ENCODE measurements around the gene HS3ST5. TPM values are rescaled to one million over a fixed set of nuclear protein-coding genes. Genes with fewer than 3 reads are reported as not detected.

HS3ST5 gene
- total RNA-seq, 4 donors from 2014 or later, result not detected

DNA sequence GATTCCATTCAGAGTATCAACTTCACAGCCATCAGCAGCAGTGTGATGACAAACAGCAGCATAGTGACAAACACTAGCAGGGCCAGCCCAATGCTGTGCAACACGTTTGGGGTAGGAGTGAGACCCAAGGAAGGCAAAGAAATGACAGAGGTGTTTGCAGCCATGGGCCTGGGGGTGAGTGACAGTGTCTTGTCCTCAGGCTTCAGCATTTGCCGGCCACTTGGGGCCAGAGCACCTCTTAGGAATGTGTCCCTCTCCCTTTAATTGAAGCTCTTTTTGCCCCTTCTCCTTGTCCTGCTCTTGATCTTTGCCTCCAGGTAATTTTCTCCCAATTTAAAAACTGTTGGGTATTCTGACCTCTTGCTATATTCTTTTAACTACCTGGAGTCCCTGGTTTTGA is 84.4 kb downstream of the HS3ST5 start:
- no peak for DNase-seq
- intact Hi-C loops (cut with DNase I), result no loop called here
- no peaks in the 10 kb centered on the region for H3K36me3 ChIP-seq
- 30 to 42% methylated on average over 2 of the region's 2 CpGs for WGBS, 2 donors
- no peaks in the 10 kb centered on the region for H3K4me1 ChIP-seq
- no peaks in the 10 kb centered on the region for H3K9me3 ChIP-seq
- TF ChIP-seq, protein P1, sequence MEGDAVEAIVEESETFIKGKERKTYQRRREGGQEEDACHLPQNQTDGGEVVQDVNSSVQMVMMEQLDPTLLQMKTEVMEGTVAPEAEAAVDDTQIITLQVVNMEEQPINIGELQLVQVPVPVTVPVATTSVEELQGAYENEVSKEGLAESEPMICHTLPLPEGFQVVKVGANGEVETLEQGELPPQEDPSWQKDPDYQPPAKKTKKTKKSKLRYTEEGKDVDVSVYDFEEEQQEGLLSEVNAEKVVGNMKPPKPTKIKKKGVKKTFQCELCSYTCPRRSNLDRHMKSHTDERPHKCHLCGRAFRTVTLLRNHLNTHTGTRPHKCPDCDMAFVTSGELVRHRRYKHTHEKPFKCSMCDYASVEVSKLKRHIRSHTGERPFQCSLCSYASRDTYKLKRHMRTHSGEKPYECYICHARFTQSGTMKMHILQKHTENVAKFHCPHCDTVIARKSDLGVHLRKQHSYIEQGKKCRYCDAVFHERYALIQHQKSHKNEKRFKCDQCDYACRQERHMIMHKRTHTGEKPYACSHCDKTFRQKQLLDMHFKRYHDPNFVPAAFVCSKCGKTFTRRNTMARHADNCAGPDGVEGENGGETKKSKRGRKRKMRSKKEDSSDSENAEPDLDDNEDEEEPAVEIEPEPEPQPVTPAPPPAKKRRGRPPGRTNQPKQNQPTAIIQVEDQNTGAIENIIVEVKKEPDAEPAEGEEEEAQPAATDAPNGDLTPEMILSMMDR (IDR thresholded peaks at IDR 0.05), result no peak
- no peak for TF ChIP-seq POLR2A (IDR thresholded peaks at IDR 0.05)
- H3K4me3 ChIP-seq (replicated peaks in 1 of 3), result no peak overlapping the region
- H3K27me3 ChIP-seq, result no peaks in the 10 kb centered on the region
- no peak overlapping the region for H3K27ac ChIP-seq

DNA sequence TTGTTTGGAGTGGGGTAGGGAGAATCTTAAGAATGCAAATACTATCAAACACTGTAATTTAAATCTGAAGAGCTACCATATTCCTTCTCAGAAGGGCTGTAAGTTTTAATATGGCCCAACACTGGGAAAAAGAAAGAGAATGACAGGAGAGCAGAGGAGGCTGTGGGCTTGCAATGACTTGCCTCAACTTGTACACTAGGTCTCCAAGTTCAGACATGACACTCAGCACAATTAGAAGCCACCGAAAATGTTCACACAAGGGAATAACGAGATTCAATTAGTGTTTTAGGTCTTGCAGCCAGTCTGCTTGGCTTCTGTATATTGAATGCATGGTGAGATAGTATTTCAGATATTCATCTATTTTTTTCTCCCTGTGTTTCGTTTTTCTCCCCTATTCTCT is 89.4 kb downstream of the HS3ST5 start:
- DNase-seq, result no peak
- 85 to 86% methylated on average over 3 of the region's 3 CpGs for whole genome bisulfite sequencing, 2 donors
- intact Hi-C loops (cut with DNase I), result no loop called here

DNA sequence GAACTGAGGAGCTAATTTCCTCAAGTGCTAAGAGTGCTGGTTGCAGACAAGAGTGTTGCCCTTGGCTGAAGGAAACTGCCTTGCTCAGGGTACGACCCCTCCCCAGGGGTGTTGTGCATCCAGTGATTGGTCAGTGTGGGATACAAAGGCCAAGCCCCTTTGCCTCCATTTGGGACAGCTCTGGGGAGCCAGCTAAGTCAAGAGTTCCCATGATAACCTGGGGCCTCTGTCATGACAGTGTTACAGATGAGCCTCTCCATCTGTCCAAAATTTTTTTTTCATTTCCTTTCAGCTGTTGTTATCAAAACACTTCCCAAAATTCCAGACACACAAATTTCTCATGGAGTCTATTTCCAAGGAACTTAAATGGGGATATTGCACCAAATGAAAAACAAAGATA is 93.3 kb downstream of the HS3ST5 start:
- 43 to 86% methylated on average over 1 of the region's 1 CpG for WGBS, 2 donors

More for the DNA sequence above, 89.4 kb downstream of the HS3ST5 start:
- Histone ChIP-seq H3K27ac (no peak overlapping the region), H3K4me1 (no peaks in the 10 kb centered on the region), H3K27me3 (no peaks in the 10 kb centered on the region), H3K9me3 (no peaks in the 10 kb centered on the region), H3K36me3 (no peaks in the 10 kb centered on the region), H3K4me3 (replicated peaks in 1 of 3) (no peak overlapping the region)
- TF ChIP-seq POLR2A (IDR thresholded peaks at IDR 0.05), result no peak
- TF ChIP-seq, protein P1 (IDR thresholded peaks at IDR 0.05), result no peak

DNA sequence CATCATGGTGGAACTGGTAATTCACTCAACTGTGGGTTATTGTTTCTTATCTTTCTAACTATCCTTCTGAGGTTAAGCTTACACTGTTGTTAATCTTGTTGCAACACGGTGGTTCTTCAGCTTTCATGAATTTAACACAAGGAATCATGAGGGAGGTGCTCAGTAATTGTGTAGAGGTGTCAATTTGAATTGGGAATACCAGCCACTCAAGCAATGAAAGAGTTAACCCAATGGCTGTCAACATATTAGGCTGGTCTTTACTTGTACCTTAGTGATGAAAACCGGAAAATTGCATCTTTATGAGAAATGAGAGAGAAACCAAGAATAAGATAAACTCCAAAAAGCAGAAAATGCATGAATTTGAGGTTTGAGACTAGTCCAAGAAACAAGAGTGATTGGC is 95.7 kb downstream of the HS3ST5 start:
- WGBS, 2 donors, result 45 to 49% methylated on average over 2 of the region's 2 CpGs
- no peaks in the 10 kb centered on the region for H3K4me1 ChIP-seq
- DNase-seq, result no peak
- H3K9me3 ChIP-seq, result no peaks in the 10 kb centered on the region
- H3K4me3 ChIP-seq (replicated peaks in 1 of 3), result no peak overlapping the region
- no peak for TF ChIP-seq POLR2A (IDR thresholded peaks at IDR 0.05)
- TF ChIP-seq, protein P1 (IDR thresholded peaks at IDR 0.05), result no peak
- no peak overlapping the region for H3K27ac ChIP-seq
- intact Hi-C loops (cut with DNase I), result no loop called here
- no peaks in the 10 kb centered on the region for H3K36me3 ChIP-seq
- H3K27me3 ChIP-seq, result no peaks in the 10 kb centered on the region

More for the DNA sequence above, 93.3 kb downstream of the HS3ST5 start:
- Histone ChIP-seq H3K9me3 (no peaks in the 10 kb centered on the region), H3K36me3 (no peaks in the 10 kb centered on the region), H3K4me1 (no peaks in the 10 kb centered on the region), H3K27me3 (no peaks in the 10 kb centered on the region), H3K27ac (no peak overlapping the region), H3K4me3 (replicated peaks in 1 of 3) (no peak overlapping the region)
- no peak for DNase-seq
- no peak for TF ChIP-seq POLR2A (IDR thresholded peaks at IDR 0.05)
- TF ChIP-seq, protein P1 (IDR thresholded peaks at IDR 0.05), result no peak
- intact Hi-C loops (cut with DNase I), result no loop called here

DNA sequence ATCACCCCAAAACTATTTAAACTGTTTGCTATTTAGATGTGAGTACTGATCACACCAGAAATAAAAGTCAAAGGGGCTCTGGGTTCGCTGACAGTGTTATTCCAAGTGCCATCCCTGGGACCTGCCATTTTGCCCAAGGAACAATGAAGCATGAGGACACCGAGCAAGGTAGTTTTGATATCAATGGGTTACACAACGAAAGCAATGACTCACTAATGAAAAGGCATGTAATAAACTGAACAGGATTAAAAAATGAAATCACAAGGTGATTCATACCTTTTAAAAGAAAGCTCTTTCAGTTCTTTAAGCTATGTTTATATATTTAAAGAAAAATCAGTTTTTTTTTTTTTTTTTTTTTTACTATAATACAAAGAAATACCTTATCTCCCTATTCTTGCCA is 102.0 kb downstream of the HS3ST5 start:
- TF ChIP-seq, protein P1 (IDR thresholded peaks at IDR 0.05), result no peak
- TF ChIP-seq POLR2A (IDR thresholded peaks at IDR 0.05), result no peak
- Histone ChIP-seq H3K4me1 (no peaks in the 10 kb centered on the region), H3K36me3 (no peaks in the 10 kb centered on the region), H3K27ac (no peak overlapping the region), H3K4me3 (replicated peaks in 1 of 3) (no peak overlapping the region), H3K9me3 (no peaks in the 10 kb centered on the region), H3K27me3 (no peaks in the 10 kb centered on the region)
- no peak for DNase-seq
- intact Hi-C loops (cut with DNase I), result no loop called here
- 88 to 90% methylated on average over 3 of the region's 3 CpGs for WGBS, 2 donors

Data from thyroid gland (tissue), 4 donors.